ENCODE data around the gene ZNF358. TPM values are rescaled to one million over a fixed set of nuclear protein-coding genes. Genes with fewer than 3 reads are reported as not detected.
A peak's percentile ranks its signal among the peaks of the same experiment; 100 is the strongest.

The ZNF358 gene
- total and polyA plus RNA-seq, 2 of the 13 experiments (the other 11 are each of a cell fraction or from before 2014, with no cell fraction given): 9.1 to 37.0 TPM

DNA sequence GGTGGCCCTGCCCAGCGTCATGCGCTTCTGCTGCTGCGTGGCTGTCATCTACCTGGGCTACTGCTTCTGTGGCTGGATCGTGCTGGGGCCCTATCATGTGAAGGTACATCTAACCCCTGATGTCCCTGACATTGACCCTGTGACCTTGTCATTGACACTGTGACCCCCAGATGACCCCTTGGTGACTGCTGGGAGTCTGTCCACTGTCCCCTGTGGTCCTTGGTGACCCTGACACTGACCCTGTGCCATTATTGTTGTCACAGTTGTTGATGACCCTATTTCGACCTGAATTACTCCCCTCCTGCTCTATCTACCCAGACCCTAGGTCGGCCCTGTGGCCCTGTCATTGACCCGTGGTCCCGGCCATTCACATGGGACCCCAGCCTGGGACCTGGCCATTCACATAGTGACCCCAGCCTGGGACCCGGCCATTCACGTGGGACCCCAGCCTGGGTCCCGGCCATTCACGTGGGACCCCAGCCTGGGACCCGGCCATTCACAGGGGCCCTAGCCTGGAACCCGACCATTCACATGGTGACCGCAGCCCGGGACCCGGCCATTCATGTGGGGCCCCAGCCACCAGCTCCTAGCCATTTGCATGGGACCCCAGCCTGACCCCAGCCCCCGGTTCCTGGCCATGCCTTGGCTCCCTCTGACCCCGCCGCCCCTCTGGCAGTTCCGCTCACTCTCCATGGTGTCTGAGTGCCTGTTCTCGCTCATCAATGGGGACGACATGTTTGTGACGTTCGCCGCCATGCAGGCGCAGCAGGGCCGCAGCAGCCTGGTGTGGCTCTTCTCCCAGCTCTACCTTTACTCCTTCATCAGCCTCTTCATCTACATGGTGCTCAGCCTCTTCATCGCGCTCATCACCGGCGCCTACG, 13.9 kb downstream of the ZNF358 start (continued):
- TF ChIP-seq, protein P1, sequence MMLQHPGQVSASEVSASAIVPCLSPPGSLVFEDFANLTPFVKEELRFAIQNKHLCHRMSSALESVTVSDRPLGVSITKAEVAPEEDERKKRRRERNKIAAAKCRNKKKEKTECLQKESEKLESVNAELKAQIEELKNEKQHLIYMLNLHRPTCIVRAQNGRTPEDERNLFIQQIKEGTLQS (CRISPR knock-in tag; IDR thresholded peaks at IDR 0.05): no peak
- TF ChIP-seq, protein P2, sequence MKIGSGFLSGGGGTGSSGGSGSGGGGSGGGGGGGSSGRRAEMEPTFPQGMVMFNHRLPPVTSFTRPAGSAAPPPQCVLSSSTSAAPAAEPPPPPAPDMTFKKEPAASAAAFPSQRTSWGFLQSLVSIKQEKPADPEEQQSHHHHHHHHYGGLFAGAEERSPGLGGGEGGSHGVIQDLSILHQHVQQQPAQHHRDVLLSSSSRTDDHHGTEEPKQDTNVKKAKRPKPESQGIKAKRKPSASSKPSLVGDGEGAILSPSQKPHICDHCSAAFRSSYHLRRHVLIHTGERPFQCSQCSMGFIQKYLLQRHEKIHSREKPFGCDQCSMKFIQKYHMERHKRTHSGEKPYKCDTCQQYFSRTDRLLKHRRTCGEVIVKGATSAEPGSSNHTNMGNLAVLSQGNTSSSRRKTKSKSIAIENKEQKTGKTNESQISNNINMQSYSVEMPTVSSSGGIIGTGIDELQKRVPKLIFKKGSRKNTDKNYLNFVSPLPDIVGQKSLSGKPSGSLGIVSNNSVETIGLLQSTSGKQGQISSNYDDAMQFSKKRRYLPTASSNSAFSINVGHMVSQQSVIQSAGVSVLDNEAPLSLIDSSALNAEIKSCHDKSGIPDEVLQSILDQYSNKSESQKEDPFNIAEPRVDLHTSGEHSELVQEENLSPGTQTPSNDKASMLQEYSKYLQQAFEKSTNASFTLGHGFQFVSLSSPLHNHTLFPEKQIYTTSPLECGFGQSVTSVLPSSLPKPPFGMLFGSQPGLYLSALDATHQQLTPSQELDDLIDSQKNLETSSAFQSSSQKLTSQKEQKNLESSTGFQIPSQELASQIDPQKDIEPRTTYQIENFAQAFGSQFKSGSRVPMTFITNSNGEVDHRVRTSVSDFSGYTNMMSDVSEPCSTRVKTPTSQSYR (CRISPR knock-in tag; IDR thresholded peaks at IDR 0.05; ENCODE audit: borderline replicate concordance): no peak
- TF ChIP-seq ZNF260 (CRISPR knock-in tag; IDR thresholded peaks at IDR 0.05; ENCODE audit: borderline replicate concordance, low read depth) (no peak), REL (CRISPR knock-in tag; conservative IDR thresholded peaks at IDR 0.05) (no peak)

DNA sequence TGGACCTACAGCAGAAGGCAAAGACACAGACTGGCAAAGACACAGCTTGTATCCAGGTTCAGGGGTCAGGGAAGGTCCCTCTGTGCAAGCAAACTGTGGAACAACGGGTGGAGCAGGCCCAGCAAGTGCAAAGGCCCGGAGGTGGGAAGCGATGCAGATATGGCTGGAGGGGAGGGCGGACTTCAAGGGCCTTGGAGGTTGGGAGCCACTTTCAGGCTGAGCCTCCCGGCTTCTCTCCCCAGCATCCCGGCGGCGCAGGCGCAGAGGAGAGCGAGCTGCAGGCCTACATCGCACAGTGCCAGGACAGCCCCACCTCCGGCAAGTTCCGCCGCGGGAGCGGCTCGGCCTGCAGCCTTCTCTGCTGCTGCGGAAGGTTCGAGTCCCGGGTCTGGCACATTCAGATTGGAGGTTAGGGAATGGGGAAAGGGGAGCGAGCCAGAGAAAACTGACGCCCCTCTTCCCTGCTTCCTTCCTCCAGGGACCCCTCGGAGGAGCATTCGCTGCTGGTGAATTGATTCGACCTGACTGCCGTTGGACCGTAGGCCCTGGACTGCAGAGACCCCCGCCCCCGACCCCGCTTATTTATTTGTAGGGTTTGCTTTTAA, 17.5 kb downstream of the ZNF358 start:
- FAIRE-seq (no peak), DNase-seq (ENCODE audit: low spot score) (no peak), ATAC-seq (no peak)
- Histone ChIP-seq H3K27me3 (ENCODE audit: control insufficient read depth in 1 of 2, insufficient read depth in 2 of 2, low read length in 2 of 2) (no peaks in the 10 kb centered on the region; a peak in 1 of 5 replicates), H4K20me1 (ENCODE audit: insufficient read depth, low read length) (no peaks in the 10 kb centered on the region), H3K27ac (ENCODE audit: extremely low read length, insufficient read depth, low read length) (peak overlapping the region; percentile 84), H3K36me3 (replicated peaks in 1 of 2; ENCODE audit: control insufficient read depth in 1 of 2, insufficient read depth in 2 of 2, low read length in 2 of 2) (no peaks in the 10 kb centered on the region; a peak in 1 of 5 replicates), H3K4me1 (ENCODE audit: insufficient read depth, low read length) (peaks cover 14% of the 10 kb centered on the region), H3K4me3 (replicated peaks in 1 of 3; ENCODE audit: insufficient read depth in 1 of 3, low read depth in 2 of 3, low read length in 3 of 3) (peak overlapping the region; percentile 91 to 97 (median 94); a peak in 5 of 6 replicates), H3K79me2 (ENCODE audit: insufficient read depth, low read length) (no peaks in the 10 kb centered on the region), H3K9me3 (ENCODE audit: low read length) (no peaks in the 10 kb centered on the region), H3K4me2 (ENCODE audit: low read depth, low read length) (peak overlapping the region; percentile 89), H3K9ac (ENCODE audit: insufficient read depth, low read depth, low read length) (peak overlapping the region; percentile 81), H2AFZ (ENCODE audit: low read length) (no peak overlapping the region)
- 88% methylated on average over 25 of the region's 30 CpGs for WGBS (ENCODE audit: low lambda C conversion rate)
- BruUV-seq (replicated peaks): no TSS peak
- ChIA-PET CTCF (ENCODE audit: low intra/inter-chr PET ratio, low total read pairs) (no interaction called here), POLR2A (no interaction called here)
- in situ Hi-C loops (cut with HindIII; ENCODE audit: extremely low pct_ligation_motif_present, low pct_unique_long_range_greater_than_20kb): no loop called here
- intact Hi-C loops (cut with micrococcal nuclease; ENCODE audit: unreplicated experiment): no loop called here
- TF ChIP-seq, protein P3, sequence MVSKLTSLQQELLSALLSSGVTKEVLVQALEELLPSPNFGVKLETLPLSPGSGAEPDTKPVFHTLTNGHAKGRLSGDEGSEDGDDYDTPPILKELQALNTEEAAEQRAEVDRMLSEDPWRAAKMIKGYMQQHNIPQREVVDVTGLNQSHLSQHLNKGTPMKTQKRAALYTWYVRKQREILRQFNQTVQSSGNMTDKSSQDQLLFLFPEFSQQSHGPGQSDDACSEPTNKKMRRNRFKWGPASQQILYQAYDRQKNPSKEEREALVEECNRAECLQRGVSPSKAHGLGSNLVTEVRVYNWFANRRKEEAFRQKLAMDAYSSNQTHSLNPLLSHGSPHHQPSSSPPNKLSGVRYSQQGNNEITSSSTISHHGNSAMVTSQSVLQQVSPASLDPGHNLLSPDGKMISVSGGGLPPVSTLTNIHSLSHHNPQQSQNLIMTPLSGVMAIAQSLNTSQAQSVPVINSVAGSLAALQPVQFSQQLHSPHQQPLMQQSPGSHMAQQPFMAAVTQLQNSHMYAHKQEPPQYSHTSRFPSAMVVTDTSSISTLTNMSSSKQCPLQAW (CRISPR knock-in tag; IDR thresholded peaks at IDR 0.05): 0 out of 2 replicates have a peak, but pooled peaks have one; percentile 34
- TF ChIP-seq RORA (CRISPR knock-in tag; IDR thresholded peaks at IDR 0.05) (no peak), PTBP1 (IDR thresholded peaks at IDR 0.05; ENCODE audit: low read depth, low read length, poor library complexity, severe bottlenecking) (no peak), ZNF652 (CRISPR knock-in tag; IDR thresholded peaks at IDR 0.05; ENCODE audit: borderline replicate concordance, low read depth) (no peak)
- TF ChIP-seq, protein P4, sequence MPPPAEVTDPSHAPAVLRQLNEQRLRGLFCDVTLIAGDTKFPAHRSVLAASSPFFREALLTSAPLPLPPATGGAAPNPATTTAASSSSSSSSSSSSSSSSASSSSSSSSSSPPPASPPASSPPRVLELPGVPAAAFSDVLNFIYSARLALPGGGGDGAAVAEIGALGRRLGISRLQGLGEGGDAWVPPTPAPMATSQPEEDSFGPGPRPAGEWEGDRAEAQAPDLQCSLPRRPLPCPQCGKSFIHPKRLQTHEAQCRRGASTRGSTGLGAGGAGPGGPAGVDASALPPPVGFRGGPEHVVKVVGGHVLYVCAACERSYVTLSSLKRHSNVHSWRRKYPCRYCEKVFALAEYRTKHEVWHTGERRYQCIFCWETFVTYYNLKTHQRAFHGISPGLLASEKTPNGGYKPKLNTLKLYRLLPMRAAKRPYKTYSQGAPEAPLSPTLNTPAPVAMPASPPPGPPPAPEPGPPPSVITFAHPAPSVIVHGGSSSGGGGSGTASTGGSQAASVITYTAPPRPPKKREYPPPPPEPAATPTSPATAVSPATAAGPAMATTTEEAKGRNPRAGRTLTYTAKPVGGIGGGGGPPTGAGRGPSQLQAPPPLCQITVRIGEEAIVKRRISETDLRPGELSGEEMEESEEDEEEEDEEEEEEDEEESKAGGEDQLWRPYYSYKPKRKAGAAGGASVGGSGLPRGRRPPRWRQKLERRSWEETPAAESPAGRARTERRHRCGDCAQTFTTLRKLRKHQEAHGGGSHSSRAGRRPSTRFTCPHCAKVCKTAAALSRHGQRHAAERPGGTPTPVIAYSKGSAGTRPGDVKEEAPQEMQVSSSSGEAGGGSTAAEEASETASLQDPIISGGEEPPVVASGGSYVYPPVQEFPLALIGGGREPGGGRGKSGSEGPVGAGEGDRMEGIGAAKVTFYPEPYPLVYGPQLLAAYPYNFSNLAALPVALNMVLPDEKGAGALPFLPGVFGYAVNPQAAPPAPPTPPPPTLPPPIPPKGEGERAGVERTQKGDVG (CRISPR knock-in tag; IDR thresholded peaks at IDR 0.05; ENCODE audit: borderline replicate concordance): peak; percentile 39; the same call in 1 of the 2 replicates
- TF ChIP-seq, protein P5, sequence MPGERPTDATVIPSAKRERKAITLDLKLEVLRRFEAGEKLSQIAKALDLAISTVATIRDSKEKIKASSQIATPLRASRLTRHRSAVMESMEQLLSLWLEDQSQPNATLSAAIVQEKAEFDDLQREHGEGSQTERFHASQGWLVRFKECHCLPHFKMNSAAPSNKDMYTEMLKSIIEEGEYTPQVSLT (CRISPR knock-in tag; IDR thresholded peaks at IDR 0.05; ENCODE audit: borderline replicate concordance, low read depth): no peak

Data from HepG2 (cell line).